BLaER1 (cell line): ENCODE results near the gene STAB2.

Source experiments
- H3K27ac ChIP-seq: shearing (Covaris generic); formaldehyde crosslinking; 2 replicates; pipeline ENCODE4 v1.8.1; 2022
- H3K27me3 ChIP-seq: shearing (Covaris generic); formaldehyde crosslinking; 2 replicates; pipeline ENCODE4 v1.8.1; 2022
- H3K36me3 ChIP-seq: shearing (Covaris generic); formaldehyde crosslinking; 2 replicates; pipeline ENCODE4 v1.8.1; 2022
- H3K4me1 ChIP-seq: shearing (Covaris generic); formaldehyde crosslinking; 2 replicates; pipeline ENCODE4 v1.8.1; 2022
- H3K4me2 ChIP-seq: shearing (Covaris generic); formaldehyde crosslinking; 2 replicates; pipeline ENCODE4 v1.8.1; 2022
- H3K4me3 ChIP-seq: shearing (Covaris generic); formaldehyde crosslinking; 2 replicates; pipeline ENCODE4 v1.8.1; 2022
- H3K9ac ChIP-seq: shearing (Covaris generic); formaldehyde crosslinking; 2 replicates; pipeline ENCODE4 v1.8.1; 2022
- H3K9me3 ChIP-seq: shearing (Covaris generic); formaldehyde crosslinking; 2 replicates; pipeline ENCODE4 v1.8.1; 2022
- H4K20me1 ChIP-seq: shearing (Covaris generic); formaldehyde crosslinking; 2 replicates; pipeline ENCODE4 v1.8.1; 2022
- Cebpa-rat ChIP-seq: shearing (Covaris generic); IDR thresholded peaks from 2 replicates; pipeline ENCODE4 v1.8.1; 2022

STAB2 gene

GRCh38 chr12:103756443-103756842 lies 169.4 kb downstream of the STAB2 start:
- Histone ChIP-seq H3K4me3 (no peak overlapping the region), H3K27me3 (no peaks in the 10 kb centered on the region), H3K9me3 (no peaks in the 10 kb centered on the region), H3K4me1 (no peaks in the 10 kb centered on the region), H4K20me1 (no peaks in the 10 kb centered on the region), H3K9ac (no peak overlapping the region), H3K36me3 (no peaks in the 10 kb centered on the region), H3K27ac (no peak overlapping the region), H3K4me2 (no peak overlapping the region)
- no peak for TF ChIP-seq Cebpa-rat

DNA sequence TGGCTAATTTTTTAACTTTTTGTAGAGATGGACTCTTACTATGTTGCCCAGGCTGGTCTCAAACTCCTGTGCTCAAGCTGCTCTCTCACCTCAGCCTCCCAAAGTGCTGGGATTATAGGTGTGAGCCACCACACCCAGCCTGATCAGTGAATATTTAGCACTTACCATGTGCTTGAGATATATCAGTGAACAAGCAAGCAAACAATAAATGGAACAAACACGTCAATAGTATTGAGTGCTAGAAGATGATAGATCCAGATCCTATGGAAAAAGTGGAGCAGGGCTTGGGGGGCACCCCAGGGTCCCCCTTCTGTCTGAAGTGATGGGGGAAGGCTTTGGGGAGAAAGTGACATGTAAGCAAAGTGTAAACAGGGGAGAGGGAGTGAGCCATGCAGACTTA lies 170.2 kb downstream of the STAB2 start:
- Histone ChIP-seq H3K36me3 (no peaks in the 10 kb centered on the region), H3K9me3 (no peaks in the 10 kb centered on the region), H4K20me1 (no peaks in the 10 kb centered on the region), H3K4me2 (no peak overlapping the region), H3K27ac (no peak overlapping the region), H3K9ac (no peak overlapping the region), H3K4me3 (no peak overlapping the region), H3K4me1 (no peaks in the 10 kb centered on the region), H3K27me3 (no peaks in the 10 kb centered on the region)
- TF ChIP-seq Cebpa-rat, result no peak

GRCh38 chr12:103758310-103759089 lies 171.4 kb downstream of the STAB2 start:
- Histone ChIP-seq H3K4me3 (no peak overlapping the region), H3K4me2 (no peak overlapping the region)

GRCh38 chr12:103762473-103762872 lies 175.4 kb downstream of the STAB2 start:
- no peak overlapping the region for H3K9ac ChIP-seq
- H3K36me3 ChIP-seq, result peaks cover 6% of the 10 kb centered on the region; the same call in 1 of the 2 replicates
- no peak for TF ChIP-seq Cebpa-rat
- no peaks in the 10 kb centered on the region for H4K20me1 ChIP-seq
- H3K4me1 ChIP-seq, result no peaks in the 10 kb centered on the region
- H3K4me2 ChIP-seq, result no peak overlapping the region
- no peaks in the 10 kb centered on the region for H3K9me3 ChIP-seq
- no peak overlapping the region for H3K27ac ChIP-seq
- H3K27me3 ChIP-seq, result no peaks in the 10 kb centered on the region
- H3K4me3 ChIP-seq, result no peak overlapping the region

More at GRCh38 chr12:103758310-103759089, 171.4 kb downstream of the STAB2 start:
- no peaks in the 10 kb centered on the region for H3K36me3 ChIP-seq
- H3K9ac ChIP-seq, result no peak overlapping the region
- no peaks in the 10 kb centered on the region for H3K27me3 ChIP-seq
- no peak for TF ChIP-seq Cebpa-rat
- H3K9me3 ChIP-seq, result no peaks in the 10 kb centered on the region
- no peaks in the 10 kb centered on the region for H3K4me1 ChIP-seq
- no peak overlapping the region for H3K27ac ChIP-seq
- H4K20me1 ChIP-seq, result no peaks in the 10 kb centered on the region

GRCh38 chr12:103765322-103765721 lies 178.2 kb downstream of the STAB2 start:
- Histone ChIP-seq H3K36me3 (peaks cover 10% of the 10 kb centered on the region; the same call in 1 of the 2 replicates), H3K4me1 (no peaks in the 10 kb centered on the region), H3K4me3 (no peak overlapping the region), H4K20me1 (no peaks in the 10 kb centered on the region), H3K9me3 (no peaks in the 10 kb centered on the region), H3K4me2 (no peak overlapping the region), H3K27me3 (no peaks in the 10 kb centered on the region), H3K27ac (no peak overlapping the region), H3K9ac (no peak overlapping the region)
- TF ChIP-seq Cebpa-rat, result no peak

DNA sequence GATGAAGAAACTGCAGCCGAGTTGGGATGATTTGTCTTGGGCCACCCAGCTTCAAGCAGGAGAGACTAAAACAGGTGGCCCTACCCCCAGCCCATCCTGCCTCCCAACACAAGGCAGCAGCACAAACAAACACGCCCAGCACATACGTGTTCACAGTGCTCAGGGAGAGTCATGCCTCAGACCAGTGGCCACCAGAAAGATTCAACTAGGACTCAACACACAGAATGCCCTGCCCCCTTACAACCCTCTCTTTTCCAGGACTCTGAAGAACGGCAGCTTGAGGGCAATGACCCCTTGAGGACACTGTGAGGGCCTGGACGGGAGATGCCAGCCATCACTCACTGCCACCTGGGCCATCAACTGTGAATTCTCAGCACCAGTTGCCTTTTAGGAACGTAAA lies 179.0 kb downstream of the STAB2 start:
- H3K4me3 ChIP-seq, result no peak overlapping the region
- H3K4me2 ChIP-seq, result no peak overlapping the region
- no peaks in the 10 kb centered on the region for H3K9me3 ChIP-seq
- H3K4me1 ChIP-seq, result no peaks in the 10 kb centered on the region
- no peaks in the 10 kb centered on the region for H3K27me3 ChIP-seq
- no peaks in the 10 kb centered on the region for H4K20me1 ChIP-seq
- peaks cover 17% of the 10 kb centered on the region; the same call in 1 of the 2 replicates for H3K36me3 ChIP-seq
- H3K27ac ChIP-seq, result no peak overlapping the region
- H3K9ac ChIP-seq, result no peak overlapping the region
- TF ChIP-seq Cebpa-rat, result no peak

GRCh38 chr12:103768467-103769123 lies 181.5 kb downstream of the STAB2 start:
- Histone ChIP-seq H3K9ac (no peak overlapping the region), H3K9me3 (no peaks in the 10 kb centered on the region), H3K4me2 (no peak overlapping the region), H3K27me3 (no peaks in the 10 kb centered on the region), H3K4me1 (no peaks in the 10 kb centered on the region), H3K36me3 (peaks cover 27% of the 10 kb centered on the region; the same call in 1 of the 2 replicates), H3K4me3 (no peak overlapping the region), H3K27ac (no peak overlapping the region), H4K20me1 (no peaks in the 10 kb centered on the region)
- TF ChIP-seq Cebpa-rat, result no peak

DNA sequence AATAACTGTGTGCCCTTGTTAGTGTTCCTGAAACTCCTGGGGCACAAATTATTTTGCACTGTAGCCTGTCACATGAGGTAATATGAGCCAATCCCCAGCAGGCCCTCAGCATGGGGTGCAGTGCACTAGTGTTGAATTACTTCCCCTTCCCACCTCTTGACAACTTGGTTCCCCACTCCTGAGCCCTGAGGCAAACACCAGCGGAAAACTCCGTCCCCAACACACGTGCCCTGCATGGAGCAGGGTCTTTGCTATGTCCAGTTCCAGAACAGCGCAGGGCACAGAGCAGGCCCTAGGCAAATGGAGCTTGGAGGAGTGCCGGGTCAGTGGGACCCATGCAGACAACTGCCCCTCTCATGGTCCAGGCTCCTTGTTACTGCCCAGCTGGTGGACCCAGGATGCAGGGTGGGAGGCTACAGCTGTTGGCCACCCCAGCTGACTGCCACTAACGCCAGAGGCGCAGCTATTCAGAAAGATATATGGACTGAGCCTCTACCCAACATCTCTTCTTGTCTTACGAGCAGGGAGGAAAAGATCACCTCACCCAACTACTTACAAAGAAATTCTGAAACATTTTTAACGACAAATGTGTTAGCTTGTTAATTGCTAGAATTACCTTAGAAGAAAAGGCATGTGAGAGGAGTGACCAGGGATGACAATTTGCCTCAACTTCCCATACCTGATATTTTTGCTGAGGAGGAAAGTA lies 182.3 kb downstream of the STAB2 start:
- H3K4me2 ChIP-seq, result no peak overlapping the region
- no peak for TF ChIP-seq Cebpa-rat
- no peaks in the 10 kb centered on the region for H3K27me3 ChIP-seq
- no peaks in the 10 kb centered on the region for H4K20me1 ChIP-seq
- H3K36me3 ChIP-seq, result peaks cover 27% of the 10 kb centered on the region; the same call in 1 of the 2 replicates
- no peaks in the 10 kb centered on the region for H3K4me1 ChIP-seq
- H3K9ac ChIP-seq, result no peak overlapping the region
- no peak overlapping the region for H3K27ac ChIP-seq
- H3K4me3 ChIP-seq, result no peak overlapping the region
- no peaks in the 10 kb centered on the region for H3K9me3 ChIP-seq

GRCh38 chr12:103771466-103771865 lies 184.4 kb downstream of the STAB2 start:
- no peaks in the 10 kb centered on the region for H3K27me3 ChIP-seq
- peaks cover 32% of the 10 kb centered on the region; the same call in 1 of the 2 replicates for H3K36me3 ChIP-seq
- TF ChIP-seq Cebpa-rat, result no peak
- H3K9ac ChIP-seq, result no peak overlapping the region
- no peak overlapping the region for H3K4me2 ChIP-seq
- H3K4me3 ChIP-seq, result no peak overlapping the region
- no peaks in the 10 kb centered on the region for H3K9me3 ChIP-seq
- H3K27ac ChIP-seq, result no peak overlapping the region
- H3K4me1 ChIP-seq, result no peaks in the 10 kb centered on the region
- H4K20me1 ChIP-seq, result no peaks in the 10 kb centered on the region
